Fibroblast of gingiva (primary cell): ENCODE measurements around the gene SCO2.
A peak's percentile ranks its signal among the peaks of the same experiment; 100 is the strongest.

ENCODE experiments used
- DNase-seq: peaks from one replicate; pipeline ENCODE4 v3.0.0-alpha.2; 2011; ENCODE audit warnings: low read depth

Gene SCO2

DNA sequence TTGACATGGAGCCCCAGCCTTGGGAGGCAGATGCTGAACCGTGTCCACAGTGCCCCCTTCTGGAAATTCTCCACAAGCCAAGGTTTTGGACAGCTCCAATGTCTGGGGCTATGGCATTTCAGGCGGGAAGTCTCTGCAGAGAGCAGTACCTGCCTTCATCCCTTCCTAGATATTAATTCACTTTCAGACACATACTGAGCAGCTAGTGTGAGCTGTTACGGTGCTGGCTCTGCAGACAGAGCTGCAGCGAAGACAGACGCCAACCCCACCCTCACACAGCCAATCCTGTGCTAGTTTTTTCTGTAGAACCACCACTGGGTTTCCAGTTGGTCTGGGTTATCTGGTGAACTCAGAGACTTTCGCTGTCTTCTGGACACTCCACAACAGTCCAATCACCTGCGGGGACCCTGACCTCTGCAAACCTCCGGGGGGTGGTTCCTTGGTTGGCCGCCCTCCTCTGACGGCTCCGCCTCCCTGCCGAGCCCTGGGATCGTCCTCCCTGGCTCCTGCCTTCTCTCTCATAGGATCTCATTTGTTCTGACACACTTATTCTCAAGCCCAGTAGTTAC, 27.0 kb downstream of the SCO2 start:
- DNase-seq, result peak; percentile 24

DNA sequence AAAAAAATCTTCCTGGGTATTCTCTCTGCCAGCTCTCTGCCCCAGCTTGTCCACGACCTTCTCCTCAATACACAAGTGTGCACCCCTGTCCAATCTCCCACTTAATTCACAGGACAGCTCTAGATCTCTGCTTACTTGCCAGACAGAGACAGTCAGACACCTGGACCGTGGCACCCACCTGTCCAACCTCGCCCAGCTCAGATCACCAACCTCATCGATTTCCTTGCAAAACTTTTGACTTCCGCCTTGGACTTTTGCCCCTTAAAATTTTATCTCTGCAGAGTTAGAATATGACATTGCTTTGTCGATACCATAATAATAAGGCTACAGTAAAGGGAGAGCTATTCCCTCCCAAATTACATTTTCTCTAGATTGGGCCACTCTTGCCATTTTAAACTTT, 28.3 kb downstream of the SCO2 start:
- no peak for DNase-seq

DNA sequence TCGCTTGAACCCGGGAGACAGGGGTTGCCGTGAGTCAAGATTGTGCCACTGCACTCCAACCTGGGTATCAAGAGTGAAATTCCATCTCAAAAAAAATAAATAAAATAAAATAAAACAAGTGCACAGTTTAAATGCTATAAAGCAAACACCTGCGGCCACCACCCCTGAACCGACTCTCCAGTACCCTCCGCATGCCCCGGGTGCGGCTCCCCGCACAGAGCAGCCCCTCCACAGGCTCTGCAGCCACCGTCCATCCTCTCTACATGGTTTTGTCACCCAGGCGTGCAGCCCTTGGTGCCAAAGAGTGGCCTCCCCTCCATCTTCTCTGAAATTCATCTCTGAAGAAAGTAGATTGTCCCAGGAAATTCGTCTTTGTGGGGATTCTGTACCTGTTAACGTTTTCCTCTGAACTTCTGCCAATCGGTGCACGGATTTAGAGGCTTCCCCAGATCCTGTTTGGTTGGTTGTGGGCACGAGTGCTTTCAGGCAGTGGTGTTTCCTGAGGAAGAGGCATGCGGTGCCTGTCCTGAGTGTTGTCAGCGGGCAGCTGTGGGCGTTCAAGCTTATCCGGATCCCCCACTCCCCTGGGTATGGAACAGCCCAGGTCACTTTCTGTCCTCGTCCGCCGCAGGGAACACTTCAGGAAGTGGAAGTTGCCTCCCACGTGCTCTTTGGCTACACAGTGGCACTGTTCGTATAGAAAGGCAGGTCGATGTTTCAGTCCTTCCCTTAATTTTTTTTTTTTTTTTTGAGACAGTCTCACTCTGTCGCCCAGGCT, 34.7 kb downstream of the SCO2 start:
- DNase-seq, result no peak

DNA sequence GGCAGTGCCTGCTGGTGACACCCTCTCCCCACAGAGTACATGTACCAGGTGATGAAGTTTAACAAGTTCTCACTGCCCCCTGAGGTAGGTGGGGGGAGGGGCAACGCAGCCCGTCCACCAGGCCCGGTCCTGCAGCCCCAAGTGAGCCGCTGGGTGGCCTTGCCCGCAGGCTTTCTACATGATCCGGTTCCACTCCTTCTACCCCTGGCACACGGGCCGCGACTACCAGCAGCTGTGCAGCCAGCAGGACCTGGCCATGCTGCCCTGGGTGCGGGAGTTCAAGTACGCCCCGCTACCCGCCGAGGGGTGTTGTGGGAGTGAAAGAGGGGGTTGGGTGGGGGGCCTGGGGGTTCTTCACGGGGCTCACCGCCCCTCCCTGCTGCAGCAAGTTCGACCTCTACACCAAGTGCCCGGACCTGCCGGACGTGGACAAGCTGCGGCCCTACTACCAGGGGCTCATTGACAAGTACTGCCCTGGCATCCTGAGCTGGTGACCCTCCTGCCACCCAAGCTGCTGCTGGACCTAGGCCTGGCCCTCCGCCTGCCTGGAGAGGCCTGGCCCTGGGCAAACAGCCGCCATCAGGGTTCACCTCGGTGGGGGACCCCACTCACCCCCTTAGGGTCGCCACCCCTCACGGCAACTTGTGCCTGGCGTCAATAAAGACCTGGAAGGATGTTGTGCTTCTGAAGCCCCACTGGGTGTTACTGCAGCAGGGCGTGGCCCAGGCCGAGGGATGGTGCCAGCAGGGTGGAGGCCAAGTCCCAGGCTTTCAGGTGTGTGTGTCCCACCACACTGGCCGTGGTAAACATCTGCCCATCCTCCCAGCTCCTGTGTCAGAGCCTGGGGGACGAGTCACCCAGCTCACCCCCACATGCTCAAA, 35.8 kb downstream of the SCO2 start:
- no peak for DNase-seq

DNA sequence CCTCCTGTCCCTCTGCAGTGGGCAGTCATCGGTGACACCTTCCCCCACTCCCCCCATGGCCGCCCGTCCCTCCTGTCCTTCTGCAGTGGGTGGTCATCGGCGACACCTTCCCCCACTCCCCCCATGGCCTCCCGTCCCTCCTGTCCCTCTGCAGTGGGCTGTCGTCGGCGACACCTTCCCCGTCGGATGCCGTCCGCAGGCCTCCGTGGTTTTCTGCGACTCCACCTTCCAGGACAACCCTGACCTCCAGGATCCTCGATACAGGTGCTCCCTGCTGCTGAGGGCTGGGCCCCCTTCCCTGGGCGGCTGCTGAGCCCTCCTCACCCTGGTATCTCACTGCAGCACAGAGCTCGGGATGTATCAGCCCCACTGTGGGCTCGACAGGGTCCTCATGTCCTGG, 36.5 kb downstream of the SCO2 start:
- no peak for DNase-seq

DNA sequence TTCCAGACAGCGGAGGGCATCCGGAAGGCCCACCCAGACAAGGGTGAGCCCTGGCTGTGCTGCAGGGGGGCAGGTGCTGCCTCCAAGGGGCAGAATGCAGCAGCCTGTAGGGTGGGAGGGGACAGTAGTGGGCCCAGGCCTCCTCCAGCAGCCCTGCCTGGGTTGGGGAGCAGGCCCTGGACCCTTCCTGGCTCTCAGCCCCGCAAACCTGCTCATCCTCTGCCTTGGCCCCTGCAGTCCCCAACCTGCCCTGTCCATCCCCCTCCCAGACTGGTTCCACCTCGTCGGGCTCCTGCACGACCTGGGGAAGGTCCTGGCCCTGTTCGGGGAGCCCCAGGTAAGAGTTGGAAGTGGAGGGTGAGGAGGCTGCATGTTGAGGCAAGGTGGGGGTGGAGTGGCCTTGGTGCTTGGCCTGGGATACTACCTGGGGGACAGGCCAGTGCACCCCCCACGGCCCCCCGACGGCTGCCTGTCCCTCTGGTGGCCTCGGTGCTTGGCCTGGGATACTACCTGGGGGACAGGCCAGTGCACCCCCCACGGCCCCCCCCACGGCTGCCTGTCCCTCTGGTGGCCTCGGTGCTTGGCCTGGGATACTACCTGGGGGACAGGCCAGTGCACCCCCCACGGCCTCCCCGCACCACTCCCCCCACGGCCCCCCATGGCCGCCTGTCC, 37.3 kb downstream of the SCO2 start:
- no peak for DNase-seq

DNA sequence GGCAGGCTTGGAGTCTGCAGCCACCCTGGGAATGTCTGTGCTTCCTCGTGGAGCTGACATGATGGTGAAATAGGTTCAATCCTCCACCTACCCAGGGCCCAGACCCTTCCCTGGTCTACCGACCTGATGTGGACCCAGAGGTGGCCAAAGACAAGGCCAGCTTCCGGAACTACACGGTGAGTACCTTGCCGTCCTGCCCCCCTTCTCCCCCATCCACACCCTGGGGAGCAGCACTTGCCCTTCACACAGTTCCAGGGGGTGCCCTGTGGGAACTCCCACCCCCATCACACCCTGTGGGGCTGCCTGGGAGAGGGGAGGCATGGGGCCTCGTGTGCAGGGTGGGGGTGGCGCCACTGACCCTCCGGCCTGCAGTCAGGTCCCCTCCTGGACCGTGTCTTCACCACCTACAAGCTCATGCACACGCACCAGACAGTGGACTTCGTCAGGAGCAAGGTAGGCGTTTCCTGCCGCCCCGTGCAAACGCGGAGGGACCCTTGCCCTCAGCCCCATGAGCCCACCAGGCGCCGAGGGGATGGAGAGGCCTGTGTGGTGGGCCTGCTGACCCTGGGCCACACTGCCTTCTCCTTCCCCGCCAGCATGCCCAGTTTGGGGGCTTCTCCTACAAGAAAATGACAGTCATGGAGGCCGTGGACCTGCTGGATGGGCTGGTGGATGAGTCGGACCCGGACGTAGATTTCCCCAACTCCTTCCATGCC, 38.0 kb downstream of the SCO2 start:
- DNase-seq, result no peak

DNA sequence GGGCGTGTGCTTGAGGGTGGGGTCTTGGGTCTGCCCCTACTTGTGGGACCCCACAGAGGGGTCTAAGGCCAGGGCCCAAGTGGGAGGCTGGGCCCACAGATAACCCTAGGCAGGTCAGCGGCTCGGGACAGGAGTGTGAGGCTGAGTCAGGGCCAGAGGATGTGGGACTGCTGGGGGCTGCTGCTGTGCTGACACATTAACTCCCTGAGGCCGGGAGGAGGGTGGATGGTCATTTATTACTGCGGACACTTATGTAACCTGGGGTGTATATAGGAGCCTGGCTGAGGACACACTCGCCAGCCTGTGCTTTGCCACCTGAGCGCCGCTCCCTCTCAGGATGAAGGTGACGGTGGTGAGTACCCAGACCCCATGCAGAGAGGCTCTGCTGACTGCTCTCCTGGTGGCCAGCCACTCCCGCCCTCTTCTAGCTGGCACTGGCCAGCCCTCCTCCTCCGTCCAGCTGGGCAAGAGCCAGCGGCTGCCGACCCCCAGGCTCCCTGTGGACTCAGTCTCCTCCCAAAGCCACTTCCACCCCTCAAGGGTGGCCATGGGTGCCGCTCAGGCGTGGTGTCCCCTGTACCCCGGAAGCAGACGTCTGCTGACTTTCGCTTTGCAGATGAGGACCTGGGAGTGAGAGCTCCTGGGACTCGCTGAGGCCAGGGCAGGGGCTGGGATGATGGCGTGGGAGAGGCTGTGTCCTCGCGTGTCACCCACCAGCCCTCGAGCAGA, 38.7 kb downstream of the SCO2 start, which contains the start of gene MIOX:
Gene MIOX, plus strand, starts transcription at position 299 of the 729 bp plus-strand sequence. Its CDS starts 39 bp downstream, at position 338.
- no peak for DNase-seq

DNA sequence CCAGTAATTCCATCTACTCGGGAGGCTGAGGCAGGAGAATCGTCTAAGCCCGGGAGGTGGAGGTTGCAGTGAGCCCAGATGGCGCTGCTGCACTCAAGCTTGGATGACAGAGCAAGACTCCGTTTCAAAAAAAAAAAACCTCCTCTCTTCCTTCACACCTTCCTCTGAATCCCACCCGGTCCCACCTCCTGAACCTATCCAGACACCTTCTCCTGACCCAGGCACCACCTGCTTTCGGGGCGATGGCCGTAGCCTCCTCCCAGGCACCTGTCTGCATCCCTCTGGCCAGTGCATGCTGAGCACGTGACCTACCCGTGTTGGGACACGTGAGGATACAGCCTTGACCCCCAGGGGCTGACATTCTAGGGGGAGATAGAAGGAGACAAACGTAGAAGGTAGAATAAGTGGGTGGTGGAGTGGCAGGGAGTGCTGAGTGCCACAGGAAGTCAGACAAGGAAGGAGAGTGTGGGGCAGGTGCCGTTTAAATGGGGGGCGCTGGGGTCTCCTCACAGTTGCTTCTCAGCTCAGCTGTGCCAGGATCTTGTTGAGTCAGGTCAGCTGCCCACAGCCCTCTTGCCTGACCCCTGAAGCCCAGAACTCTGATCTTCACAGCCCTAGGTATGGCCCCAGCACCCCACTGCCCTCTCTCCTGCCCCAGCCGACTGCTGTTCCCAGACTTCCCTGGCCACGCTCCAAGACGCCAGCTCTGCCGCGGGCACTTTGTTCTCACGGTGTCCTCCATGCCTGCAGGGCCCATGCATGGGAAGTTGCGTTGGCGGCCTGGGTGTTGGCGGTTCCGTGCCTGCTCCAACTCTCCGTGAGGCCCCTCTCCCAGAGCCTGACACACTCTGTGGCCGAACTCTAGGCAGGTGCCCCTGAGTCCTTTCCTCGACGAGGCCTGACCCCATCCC, 39.9 kb downstream of the SCO2 start:
- DNase-seq, result no peak

DNA sequence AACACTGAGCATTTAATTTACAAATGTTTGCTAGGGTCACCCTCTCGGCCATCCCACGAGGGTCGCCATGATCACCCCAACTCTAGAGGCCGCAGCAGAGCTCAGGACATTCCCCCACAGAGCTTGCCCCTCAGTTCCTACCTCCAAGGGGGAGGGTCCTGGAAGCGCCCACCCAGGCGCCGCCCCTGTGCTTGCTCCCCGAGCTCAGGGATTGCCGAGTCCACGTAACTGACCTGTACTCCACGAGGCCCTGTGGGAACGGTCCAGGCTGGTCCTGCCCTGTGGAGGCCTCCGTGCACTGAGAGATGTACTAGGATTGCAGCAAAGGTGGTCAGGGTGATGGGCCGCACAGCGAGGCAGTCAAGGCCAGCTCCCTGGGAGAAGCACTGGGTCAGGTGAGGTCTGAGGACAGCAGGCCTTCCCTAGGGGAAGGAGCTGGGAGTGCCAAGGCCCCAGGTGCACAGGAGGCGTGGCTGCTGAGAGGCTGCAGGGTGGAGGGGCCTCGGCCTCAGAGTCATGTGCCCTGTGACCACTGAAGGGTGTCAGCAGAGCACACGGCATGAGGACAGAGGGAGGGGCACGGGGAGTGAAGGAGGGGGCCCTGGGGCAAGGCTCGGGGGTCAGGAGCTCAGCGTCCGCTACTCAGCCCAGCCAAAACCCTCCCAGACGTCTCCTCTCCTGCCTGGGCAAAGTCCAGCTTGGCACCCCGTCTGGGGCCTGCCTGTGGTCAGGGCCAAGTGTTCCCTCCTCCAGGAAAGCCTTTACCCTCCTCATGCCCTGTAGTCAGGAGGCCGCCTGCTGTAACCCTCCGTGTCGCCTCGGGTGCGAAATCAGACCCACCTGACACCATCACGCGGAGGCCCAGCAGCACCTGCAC, 41.2 kb downstream of the SCO2 start:
- DNase-seq, result no peak

DNA sequence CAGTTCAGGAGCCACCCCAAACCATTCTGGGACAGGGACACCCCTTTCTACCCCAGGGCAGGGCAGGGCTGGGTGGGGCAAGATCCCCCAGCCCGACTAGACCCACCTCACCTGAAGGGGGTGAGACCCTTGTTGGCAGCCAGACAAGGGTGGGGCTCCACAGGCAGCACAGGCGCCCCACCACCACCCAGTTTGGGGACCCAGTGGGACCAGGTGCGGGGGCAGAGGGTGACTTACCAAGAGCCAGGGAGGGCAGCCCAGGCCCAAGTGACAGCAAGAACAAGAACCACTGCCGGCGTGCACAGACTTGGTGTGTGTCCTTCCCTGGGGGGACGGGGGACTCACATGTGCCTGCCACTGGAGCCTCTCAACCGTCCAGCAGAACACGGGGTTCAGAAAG, 41.8 kb downstream of the SCO2 start:
- no peak for DNase-seq

DNA sequence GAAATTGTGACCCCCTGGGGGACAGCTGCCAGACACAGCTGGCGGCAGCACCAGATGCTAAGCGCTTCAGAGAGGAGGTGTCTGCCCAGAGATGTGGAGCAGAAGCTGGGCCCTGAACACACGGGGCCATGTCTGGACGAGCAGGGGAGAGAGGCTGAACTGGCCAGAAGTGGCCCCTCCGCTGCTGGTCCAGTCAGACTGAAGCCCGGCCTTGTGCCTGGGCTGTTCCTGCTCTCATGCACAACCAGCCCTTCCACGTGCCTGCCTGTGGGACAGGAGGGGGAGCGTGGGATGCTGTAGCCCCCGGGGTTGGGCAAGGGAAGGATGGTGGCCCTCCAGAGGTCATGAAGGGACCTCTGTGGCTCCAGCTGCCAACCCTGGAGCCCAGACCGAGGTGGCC, 42.3 kb downstream of the SCO2 start:
- DNase-seq, result no peak

DNA sequence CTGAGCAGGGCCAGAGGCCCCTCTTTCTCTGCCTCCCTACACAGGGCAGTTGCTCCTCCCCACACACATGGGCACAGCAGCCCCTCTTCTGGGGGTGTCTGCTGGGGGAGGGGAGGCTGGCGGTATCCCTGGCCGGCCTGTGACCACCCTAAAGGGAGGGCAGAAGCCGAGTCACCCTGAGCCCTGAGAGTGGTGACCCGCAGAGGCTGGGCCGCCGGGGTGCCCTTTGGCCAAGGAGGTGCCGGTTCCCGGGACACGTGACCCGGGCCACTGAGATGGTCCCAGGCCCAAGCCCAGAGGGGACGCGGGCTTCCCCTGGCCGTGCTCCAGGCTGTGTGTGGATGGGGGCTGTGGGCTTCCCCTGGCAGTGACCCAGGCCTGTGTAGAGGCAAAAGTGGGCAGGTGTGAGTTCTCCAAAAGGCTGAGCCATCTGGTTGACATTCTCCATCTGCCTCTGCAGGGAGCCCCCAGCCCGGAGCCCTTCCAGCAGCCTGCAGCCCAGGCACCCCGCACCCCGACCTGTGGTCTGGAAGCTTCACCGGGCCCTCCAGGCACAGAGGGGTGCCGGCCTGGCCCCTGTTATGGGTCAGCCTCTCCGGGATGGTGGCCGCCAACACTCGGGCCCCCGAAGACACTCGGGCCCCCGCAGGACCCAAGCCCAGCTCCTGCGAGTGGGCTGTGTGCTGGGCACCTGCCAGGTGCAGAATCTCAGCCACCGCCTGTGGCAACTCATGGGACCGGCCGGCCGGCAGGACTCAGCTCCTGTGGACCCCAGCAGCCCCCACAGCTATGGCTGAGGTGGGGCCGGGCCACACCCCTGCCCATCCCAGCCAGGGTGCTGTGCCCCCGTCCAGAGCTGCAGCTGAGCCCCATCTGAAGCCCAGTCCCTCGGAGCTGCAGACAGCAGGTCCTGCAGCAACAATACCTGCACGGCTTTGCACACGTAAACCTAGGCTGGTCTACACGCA, 43.0 kb downstream of the SCO2 start:
- no peak for DNase-seq

DNA sequence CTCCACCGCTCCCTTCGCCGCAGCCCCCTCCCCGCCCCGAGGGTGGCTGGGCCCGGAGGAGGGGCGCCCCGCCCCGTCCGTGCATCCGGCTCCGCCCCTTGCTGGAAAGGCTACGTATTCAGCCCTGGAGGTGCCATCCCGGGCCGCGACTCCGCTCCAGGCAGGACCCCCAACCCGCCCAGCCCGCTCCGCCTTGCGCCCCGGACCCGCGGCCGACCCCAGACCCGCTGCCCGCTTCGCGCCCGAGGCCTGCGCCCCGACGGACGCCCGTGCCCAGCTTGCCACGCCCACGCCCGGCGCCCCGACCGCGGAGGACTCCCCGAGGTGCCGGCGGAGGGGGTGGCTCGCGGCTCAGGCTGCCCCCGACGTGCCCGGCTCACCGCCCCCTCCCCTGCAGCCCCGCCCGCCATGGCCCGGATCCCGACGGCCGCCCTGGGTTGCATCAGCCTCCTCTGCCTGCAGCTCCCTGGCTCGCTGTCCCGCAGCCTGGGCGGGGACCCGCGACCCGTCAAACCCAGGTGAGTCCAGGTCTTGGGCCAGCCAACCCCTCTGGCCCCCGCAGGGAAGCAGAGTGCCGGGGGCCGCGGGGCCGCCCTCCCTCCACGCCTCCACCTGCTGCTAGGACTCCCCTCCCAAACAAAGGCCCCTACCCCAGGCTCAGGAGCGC, 43.8 kb downstream of the SCO2 start, which contains the start of gene ADM2:
Gene ADM2, plus strand, starts transcription at position 104 of the 667 bp plus-strand sequence. Its CDS starts 305 bp downstream, at position 409.
- peak; percentile 24 for DNase-seq

DNA sequence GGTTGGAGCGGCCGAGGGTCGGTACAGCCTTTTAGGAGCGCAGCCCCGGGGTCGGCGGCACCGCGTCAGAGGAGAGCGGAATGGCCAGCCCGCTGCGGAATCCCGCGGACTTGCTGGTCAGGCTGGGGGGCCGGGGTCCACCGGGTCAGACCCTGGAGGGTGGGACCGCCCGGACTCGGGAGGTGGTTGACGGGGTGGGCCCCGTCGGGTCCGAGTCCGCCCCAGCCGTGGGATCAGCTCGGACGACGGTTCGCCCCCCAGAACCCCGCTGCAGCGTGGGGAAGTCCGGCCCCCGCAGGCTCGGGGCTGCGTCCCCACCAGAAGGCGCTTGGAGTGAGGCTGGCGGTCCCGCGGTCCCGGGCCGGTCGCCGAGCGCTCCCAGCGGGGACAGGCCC, 44.4 kb downstream of the SCO2 start:
- DNase-seq, result no peak

DNA sequence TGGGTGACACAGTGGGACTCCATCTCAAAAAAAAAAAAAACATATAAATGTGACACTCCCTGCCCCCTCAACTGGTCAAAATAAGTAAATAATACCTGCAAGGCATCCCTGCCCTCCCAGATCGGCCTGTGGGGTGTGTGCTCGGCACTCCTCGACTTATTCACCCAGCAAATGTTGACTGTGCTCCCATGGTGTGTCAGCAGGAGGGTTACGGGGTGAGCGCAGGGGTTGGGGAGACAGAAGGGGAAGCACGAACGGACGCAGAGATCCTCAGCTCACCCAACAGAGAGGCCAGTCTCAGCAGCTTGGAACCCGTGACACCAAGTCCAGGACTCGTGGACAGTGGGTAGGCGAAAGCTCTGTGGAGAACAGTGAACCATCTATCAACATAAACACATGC, 45.7 kb downstream of the SCO2 start:
- no peak for DNase-seq

DNA sequence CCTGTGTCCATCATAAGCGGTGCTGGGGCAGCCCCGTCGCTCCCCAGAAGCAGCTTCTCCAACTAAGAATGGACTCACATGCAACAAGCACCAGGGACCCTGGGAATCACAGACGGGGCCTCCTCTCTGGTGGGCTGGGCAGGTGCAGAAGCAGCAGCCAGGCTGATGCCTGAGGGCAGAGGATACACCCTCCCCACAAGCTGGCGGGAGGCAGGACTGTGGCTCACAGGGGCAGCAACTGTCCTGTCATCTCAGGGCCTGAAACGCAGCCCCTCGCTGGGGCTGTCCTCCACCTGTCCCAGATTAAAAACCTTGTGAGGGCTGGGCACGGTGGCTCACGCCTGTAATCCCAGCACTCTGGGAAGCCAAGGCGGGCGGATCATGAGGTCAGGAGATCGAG, 47.5 kb downstream of the SCO2 start:
- no peak for DNase-seq
